Measurements from ENCODE around the gene SMC3. TPM values are rescaled to one million over a fixed set of nuclear protein-coding genes. Genes with fewer than 3 reads are reported as not detected.

Gene SMC3
- total and polyA plus RNA-seq, 4 donors: 7.2 to 26.4 (median 18.1) TPM

DNA sequence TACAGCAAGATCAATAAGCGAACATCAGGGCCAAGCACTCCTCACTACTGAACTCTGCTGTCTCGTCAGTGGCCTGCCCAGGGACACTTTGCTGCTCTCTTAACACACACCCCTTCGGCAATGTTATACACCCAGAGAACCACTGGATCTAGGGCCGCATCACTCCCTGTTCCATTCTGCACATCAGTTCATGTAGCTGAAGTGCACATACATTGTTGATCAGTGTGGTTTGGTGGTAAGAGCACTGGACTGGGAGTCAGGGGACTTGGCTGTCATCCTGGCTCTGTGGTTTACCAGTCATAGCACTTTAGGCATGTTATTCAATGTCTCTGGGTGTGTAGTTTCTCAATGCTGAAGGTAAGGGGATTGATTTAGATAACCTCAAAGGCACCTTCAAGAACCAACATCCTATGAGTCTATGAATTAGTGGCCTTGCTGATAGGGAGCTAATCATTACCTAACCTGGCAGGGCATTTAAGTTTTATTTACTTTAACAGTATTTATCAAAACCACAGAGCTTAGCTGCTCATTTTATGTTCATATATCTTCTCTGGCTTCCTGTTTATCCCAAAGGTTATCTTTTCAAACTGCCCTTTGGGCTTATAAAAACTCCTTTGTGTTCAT, 45.0 kb upstream of the SMC3 start:
- DNase-seq (ENCODE audit: low spot score): no peak
- WGBS: 79% methylated on average over 4 of the region's 4 CpGs

DNA sequence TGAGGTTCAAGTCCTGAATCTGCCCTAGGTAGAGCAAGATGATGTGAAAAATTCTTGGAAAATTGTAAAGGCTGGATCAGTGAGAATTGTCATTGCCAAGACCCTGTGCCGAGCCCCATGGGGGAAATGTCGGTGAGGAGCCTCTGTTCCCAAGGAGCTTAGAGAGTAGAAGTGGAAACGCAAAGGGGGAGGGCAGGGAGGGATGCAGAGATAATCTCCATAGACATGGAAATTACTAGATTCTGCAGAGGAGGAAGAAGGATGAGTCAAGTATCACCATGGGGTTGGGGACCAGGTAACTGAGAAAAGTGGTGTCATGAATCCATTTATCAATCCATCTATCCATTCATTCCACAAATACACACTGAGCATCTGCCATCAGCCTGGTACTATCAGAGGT, 43.8 kb upstream of the SMC3 start:
- DNase-seq (ENCODE audit: low spot score): no peak
- Histone ChIP-seq H3K4me3 (ENCODE audit: low read depth in 1 of 3, low read length in 3 of 3) (no peak overlapping the region), H3K27me3 (ENCODE audit: control insufficient read depth in 4 of 4, insufficient read depth in 4 of 4, low read length in 3 of 4) (no peaks in the 10 kb centered on the region), H3K9me3 (ENCODE audit: control insufficient read depth in 4 of 4, low read length in 3 of 4) (no peaks in the 10 kb centered on the region), H3K27ac (ENCODE audit: low read depth in 1 of 2, low read length in 2 of 2) (no peak overlapping the region), H3K4me1 (ENCODE audit: control insufficient read depth in 4 of 4, insufficient read depth in 4 of 4, low read length in 3 of 4) (peaks cover 1 to 8% (median 3%) of the 10 kb centered on the region in 4 donors), H3K9ac (ENCODE audit: low read depth in 1 of 2, low read length in 2 of 2) (no peak overlapping the region), H3K36me3 (ENCODE audit: control insufficient read depth in 4 of 4, insufficient read depth in 3 of 4, low read depth in 1 of 4, low read length in 3 of 4) (no peaks in the 10 kb centered on the region)
- WGBS: 90% methylated on average over 3 of the region's 3 CpGs
- TF ChIP-seq NR2F2 (IDR thresholded peaks at IDR 0.05) (no peak), JUND (IDR thresholded peaks at IDR 0.05) (no peak), GABPA (IDR thresholded peaks at IDR 0.05 in 1 of 2, conservative IDR thresholded peaks at IDR 0.05 in 1 of 2) (no peak), RXRA (IDR thresholded peaks at IDR 0.05) (no peak), TAF1 (conservative IDR thresholded peaks at IDR 0.05) (no peak), RAD21 (IDR thresholded peaks at IDR 0.05) (no peak), SP1 (IDR thresholded peaks at IDR 0.05) (no peak), EGR1 (IDR thresholded peaks at IDR 0.05; ENCODE audit: low read depth in 2 of 2) (no peak), YY1 (IDR thresholded peaks at IDR 0.05) (no peak), FOXA2 (IDR thresholded peaks at IDR 0.05) (no peak), HNF4G (IDR thresholded peaks at IDR 0.05) (no peak), HNF4A (conservative IDR thresholded peaks at IDR 0.05) (no peak)
- TF ChIP-seq, protein P1, sequence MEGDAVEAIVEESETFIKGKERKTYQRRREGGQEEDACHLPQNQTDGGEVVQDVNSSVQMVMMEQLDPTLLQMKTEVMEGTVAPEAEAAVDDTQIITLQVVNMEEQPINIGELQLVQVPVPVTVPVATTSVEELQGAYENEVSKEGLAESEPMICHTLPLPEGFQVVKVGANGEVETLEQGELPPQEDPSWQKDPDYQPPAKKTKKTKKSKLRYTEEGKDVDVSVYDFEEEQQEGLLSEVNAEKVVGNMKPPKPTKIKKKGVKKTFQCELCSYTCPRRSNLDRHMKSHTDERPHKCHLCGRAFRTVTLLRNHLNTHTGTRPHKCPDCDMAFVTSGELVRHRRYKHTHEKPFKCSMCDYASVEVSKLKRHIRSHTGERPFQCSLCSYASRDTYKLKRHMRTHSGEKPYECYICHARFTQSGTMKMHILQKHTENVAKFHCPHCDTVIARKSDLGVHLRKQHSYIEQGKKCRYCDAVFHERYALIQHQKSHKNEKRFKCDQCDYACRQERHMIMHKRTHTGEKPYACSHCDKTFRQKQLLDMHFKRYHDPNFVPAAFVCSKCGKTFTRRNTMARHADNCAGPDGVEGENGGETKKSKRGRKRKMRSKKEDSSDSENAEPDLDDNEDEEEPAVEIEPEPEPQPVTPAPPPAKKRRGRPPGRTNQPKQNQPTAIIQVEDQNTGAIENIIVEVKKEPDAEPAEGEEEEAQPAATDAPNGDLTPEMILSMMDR (IDR thresholded peaks at IDR 0.05; ENCODE audit: low read depth, low read length, missing input control): no peak
- TF ChIP-seq, protein P2, sequence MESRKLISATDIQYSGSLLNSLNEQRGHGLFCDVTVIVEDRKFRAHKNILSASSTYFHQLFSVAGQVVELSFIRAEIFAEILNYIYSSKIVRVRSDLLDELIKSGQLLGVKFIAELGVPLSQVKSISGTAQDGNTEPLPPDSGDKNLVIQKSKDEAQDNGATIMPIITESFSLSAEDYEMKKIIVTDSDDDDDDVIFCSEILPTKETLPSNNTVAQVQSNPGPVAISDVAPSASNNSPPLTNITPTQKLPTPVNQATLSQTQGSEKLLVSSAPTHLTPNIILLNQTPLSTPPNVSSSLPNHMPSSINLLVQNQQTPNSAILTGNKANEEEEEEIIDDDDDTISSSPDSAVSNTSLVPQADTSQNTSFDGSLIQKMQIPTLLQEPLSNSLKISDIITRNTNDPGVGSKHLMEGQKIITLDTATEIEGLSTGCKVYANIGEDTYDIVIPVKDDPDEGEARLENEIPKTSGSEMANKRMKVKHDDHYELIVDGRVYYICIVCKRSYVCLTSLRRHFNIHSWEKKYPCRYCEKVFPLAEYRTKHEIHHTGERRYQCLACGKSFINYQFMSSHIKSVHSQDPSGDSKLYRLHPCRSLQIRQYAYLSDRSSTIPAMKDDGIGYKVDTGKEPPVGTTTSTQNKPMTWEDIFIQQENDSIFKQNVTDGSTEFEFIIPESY (IDR thresholded peaks at IDR 0.05): no peak
- TF ChIP-seq, protein P3, sequence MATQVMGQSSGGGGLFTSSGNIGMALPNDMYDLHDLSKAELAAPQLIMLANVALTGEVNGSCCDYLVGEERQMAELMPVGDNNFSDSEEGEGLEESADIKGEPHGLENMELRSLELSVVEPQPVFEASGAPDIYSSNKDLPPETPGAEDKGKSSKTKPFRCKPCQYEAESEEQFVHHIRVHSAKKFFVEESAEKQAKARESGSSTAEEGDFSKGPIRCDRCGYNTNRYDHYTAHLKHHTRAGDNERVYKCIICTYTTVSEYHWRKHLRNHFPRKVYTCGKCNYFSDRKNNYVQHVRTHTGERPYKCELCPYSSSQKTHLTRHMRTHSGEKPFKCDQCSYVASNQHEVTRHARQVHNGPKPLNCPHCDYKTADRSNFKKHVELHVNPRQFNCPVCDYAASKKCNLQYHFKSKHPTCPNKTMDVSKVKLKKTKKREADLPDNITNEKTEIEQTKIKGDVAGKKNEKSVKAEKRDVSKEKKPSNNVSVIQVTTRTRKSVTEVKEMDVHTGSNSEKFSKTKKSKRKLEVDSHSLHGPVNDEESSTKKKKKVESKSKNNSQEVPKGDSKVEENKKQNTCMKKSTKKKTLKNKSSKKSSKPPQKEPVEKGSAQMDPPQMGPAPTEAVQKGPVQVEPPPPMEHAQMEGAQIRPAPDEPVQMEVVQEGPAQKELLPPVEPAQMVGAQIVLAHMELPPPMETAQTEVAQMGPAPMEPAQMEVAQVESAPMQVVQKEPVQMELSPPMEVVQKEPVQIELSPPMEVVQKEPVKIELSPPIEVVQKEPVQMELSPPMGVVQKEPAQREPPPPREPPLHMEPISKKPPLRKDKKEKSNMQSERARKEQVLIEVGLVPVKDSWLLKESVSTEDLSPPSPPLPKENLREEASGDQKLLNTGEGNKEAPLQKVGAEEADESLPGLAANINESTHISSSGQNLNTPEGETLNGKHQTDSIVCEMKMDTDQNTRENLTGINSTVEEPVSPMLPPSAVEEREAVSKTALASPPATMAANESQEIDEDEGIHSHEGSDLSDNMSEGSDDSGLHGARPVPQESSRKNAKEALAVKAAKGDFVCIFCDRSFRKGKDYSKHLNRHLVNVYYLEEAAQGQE (IDR thresholded peaks at IDR 0.05): no peak
- TF ChIP-seq, protein P4, sequence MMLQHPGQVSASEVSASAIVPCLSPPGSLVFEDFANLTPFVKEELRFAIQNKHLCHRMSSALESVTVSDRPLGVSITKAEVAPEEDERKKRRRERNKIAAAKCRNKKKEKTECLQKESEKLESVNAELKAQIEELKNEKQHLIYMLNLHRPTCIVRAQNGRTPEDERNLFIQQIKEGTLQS (IDR thresholded peaks at IDR 0.05): no peak

More for the DNA sequence above, 45.0 kb upstream of the SMC3 start:
- no peaks in the 10 kb centered on the region for H3K27me3 ChIP-seq (ENCODE audit: control insufficient read depth in 4 of 4, insufficient read depth in 4 of 4, low read length in 3 of 4)
- no peaks in the 10 kb centered on the region for H3K36me3 ChIP-seq (ENCODE audit: control insufficient read depth in 4 of 4, insufficient read depth in 3 of 4, low read depth in 1 of 4, low read length in 3 of 4)
- H3K4me1 ChIP-seq (ENCODE audit: control insufficient read depth in 4 of 4, insufficient read depth in 4 of 4, low read length in 3 of 4): peaks cover 1 to 8% (median 3%) of the 10 kb centered on the region in 4 donors
- no peaks in the 10 kb centered on the region for H3K9me3 ChIP-seq (ENCODE audit: control insufficient read depth in 4 of 4, low read length in 3 of 4)
- no peak overlapping the region for H3K4me3 ChIP-seq (ENCODE audit: low read depth in 1 of 3, low read length in 3 of 3)
- TF ChIP-seq TAF1 (conservative IDR thresholded peaks at IDR 0.05) (no peak), GABPA (IDR thresholded peaks at IDR 0.05 in 1 of 2, conservative IDR thresholded peaks at IDR 0.05 in 1 of 2) (no peak), JUND (IDR thresholded peaks at IDR 0.05) (no peak), RXRA (IDR thresholded peaks at IDR 0.05) (no peak), HNF4A (conservative IDR thresholded peaks at IDR 0.05) (peak in 1 of 2 donors; percentile 11), RAD21 (IDR thresholded peaks at IDR 0.05) (peak in 1 of 2 donors; percentile 8)
- TF ChIP-seq, protein P4 (IDR thresholded peaks at IDR 0.05): no peak
- TF ChIP-seq, protein P3 (IDR thresholded peaks at IDR 0.05): no peak
- no peak overlapping the region for H3K9ac ChIP-seq (ENCODE audit: low read depth in 1 of 2, low read length in 2 of 2)
- H3K27ac ChIP-seq (ENCODE audit: low read depth in 1 of 2, low read length in 2 of 2): no peak overlapping the region
